Loucy (cell line): ENCODE results near the gene VPS8.

Experiments
- H2AFZ ChIP-seq: fragments of 200-600 bp; sonication (generic); 2 replicates; pipeline ENCODE4 v1.6.0; 2016; ENCODE audit warnings: antibody characterized with exemption, mild to moderate bottlenecking, low read length, moderate library complexity
- H3F3A ChIP-seq: fragments of 200-600 bp; 2 replicates; pipeline ENCODE4 v1.6.0; 2016; ENCODE audit warnings: antibody characterized with exemption, low read depth, mild to moderate bottlenecking
- H3K27me3 ChIP-seq: fragments of 200-600 bp; sonication (generic); 2 replicates; pipeline ENCODE4 v1.6.1; 2014; ENCODE audit warnings: low read length, mild to moderate bottlenecking; ENCODE audit not compliant: insufficient read depth, poor library complexity, severe bottlenecking
- H3K36me3 ChIP-seq: fragments of 200-600 bp; sonication (generic); 2 replicates; pipeline ENCODE4 v1.6.1; 2016; ENCODE audit warnings: low read length; ENCODE audit not compliant: insufficient read depth
- H3K4me1 ChIP-seq: fragments of 200-600 bp; sonication (generic); 2 replicates; pipeline ENCODE4 v1.5.1; 2014; ENCODE audit warnings: low read length, mild to moderate bottlenecking; ENCODE audit not compliant: insufficient read depth, poor library complexity, severe bottlenecking
- H3K4me2 ChIP-seq: fragments of 200-600 bp; sonication (generic); 2 replicates; pipeline ENCODE4 v1.6.0; 2014; ENCODE audit warnings: antibody characterized with exemption, low read length, low read depth, mild to moderate bottlenecking; ENCODE audit not compliant: poor library complexity, severe bottlenecking
- H3K4me3 ChIP-seq: fragments of 200-600 bp; sonication (generic); 2 replicates; pipeline ENCODE4 v1.5.1; 2014; ENCODE audit warnings: low read length, mild to moderate bottlenecking, mixed read lengths; ENCODE audit not compliant: poor library complexity, severe bottlenecking
- H3K79me2 ChIP-seq: fragments of 200-600 bp; sonication (generic); 2 replicates; pipeline ENCODE4 v1.6.1; 2014; ENCODE audit warnings: low read length; ENCODE audit not compliant: insufficient read depth
- H3K9ac ChIP-seq: fragments of 200-600 bp; sonication (generic); 2 replicates; pipeline ENCODE4 v1.6.0; 2014; ENCODE audit warnings: mild to moderate bottlenecking, low read depth, low read length, moderate library complexity; ENCODE audit not compliant: poor library complexity, severe bottlenecking
- H3K9me2 ChIP-seq: fragments of 200-600 bp; sonication (generic); replicated peaks from 2 replicates; pipeline ENCODE4 v1.6.1; 2016; ENCODE audit warnings: low read depth, low read length, mixed read lengths
- H3K9me3 ChIP-seq: fragments of 200-600 bp; sonication (generic); 2 replicates; pipeline ENCODE4 v1.6.1; 2014; ENCODE audit warnings: mild to moderate bottlenecking, antibody characterized with exemption, low read length, low read depth; ENCODE audit not compliant: insufficient read depth
- H4K20me1 ChIP-seq: fragments of 200-600 bp; sonication (generic); 2 replicates; pipeline ENCODE4 v1.6.0; 2014; ENCODE audit warnings: antibody characterized with exemption, low read length, mild to moderate bottlenecking; ENCODE audit not compliant: insufficient read depth, poor library complexity, severe bottlenecking
- CTCF ChIP-seq: fragments of 200-600 bp; sonication (generic); conservative IDR thresholded peaks from 2 replicates; pipeline ENCODE4 v1.5.1; 2014; ENCODE audit warnings: mild to moderate bottlenecking, antibody characterized with exemption, low read length
- EZH2phosphoT487 ChIP-seq: fragments of 200-600 bp; IDR thresholded peaks from 2 replicates; pipeline ENCODE4 v1.6.1; 2018; ENCODE audit warnings: antibody characterized with exemption, mild to moderate bottlenecking, moderate library complexity, borderline replicate concordance

The VPS8 gene

DNA sequence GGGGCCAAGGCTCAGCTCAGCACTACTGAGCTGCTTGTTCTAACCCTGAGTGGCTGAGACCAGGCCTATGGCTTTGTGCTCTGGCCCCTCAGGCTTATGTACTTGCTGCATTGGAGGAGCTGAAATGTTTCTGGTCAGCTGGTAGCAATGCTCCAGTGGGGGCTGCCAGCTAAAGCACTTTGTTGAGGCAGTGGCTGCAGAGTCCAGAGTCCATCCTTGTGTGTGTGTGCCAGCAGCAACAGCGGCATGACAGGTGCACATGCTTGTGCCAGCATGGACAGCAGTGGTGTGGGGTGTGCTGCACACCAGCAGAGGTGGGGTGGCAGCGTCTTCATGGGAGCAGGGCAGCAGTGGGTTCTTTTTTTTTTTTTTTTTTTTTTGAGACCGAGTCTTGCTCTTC is 169.1 kb downstream of the VPS8 start:
- Histone ChIP-seq H3K4me2 (peak overlapping the region; percentile 19), H3K79me2 (no peaks in the 10 kb centered on the region), H3F3A (peaks cover 13% of the 10 kb centered on the region), H3K4me1 (peaks cover 38% of the 10 kb centered on the region), H3K9ac (peak overlapping the region; percentile 41), H3K9me2 (no peaks in the 10 kb centered on the region), H2AFZ (no peak overlapping the region), H3K9me3 (peaks cover 12% of the 10 kb centered on the region; the same call in 1 of the 2 replicates), H4K20me1 (no peaks in the 10 kb centered on the region), H3K27me3 (no peaks in the 10 kb centered on the region), H3K4me3 (no peak overlapping the region), H3K36me3 (peaks cover 5% of the 10 kb centered on the region; the same call in 1 of the 2 replicates)
- TF ChIP-seq EZH2phosphoT487: no peak
- no peak for TF ChIP-seq CTCF

GRCh38 chr3:184982076-184982475 is 170.1 kb downstream of the VPS8 start:
- peak overlapping the region; percentile 62 for H3K4me2 ChIP-seq
- no peak overlapping the region for H2AFZ ChIP-seq
- no peaks in the 10 kb centered on the region for H3K27me3 ChIP-seq
- peaks cover 12% of the 10 kb centered on the region; the same call in 1 of the 2 replicates for H3K9me3 ChIP-seq
- peaks cover 38% of the 10 kb centered on the region for H3K4me1 ChIP-seq
- H3K4me3 ChIP-seq: peak overlapping the region; percentile 53
- peak overlapping the region; percentile 41 for H3K9ac ChIP-seq
- no peaks in the 10 kb centered on the region for H4K20me1 ChIP-seq
- peaks cover 13% of the 10 kb centered on the region for H3F3A ChIP-seq
- H3K79me2 ChIP-seq: no peaks in the 10 kb centered on the region
- peaks cover 9% of the 10 kb centered on the region; the same call in 1 of the 2 replicates for H3K36me3 ChIP-seq
- TF ChIP-seq CTCF (no peak), EZH2phosphoT487 (no peak)
- no peaks in the 10 kb centered on the region for H3K9me2 ChIP-seq

DNA sequence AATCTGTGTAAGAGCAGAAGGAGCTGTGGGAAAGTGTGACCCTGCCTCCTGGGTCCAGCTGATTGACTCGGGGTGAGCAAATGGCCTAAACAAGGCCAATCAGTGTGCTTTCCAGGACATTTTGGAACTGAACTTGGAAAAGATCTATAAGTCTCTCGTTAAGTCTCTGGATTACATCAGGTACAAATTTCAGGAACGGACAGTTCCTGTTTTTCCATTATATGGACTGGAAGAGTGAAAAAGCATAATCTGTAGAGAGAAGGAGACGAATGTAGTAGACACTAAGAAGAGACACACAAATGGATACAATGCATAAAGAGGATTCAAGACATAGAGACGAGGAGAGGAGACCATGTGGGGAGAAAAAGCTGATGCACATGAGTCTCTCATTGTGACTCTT is 173.6 kb downstream of the VPS8 start:
- no peaks in the 10 kb centered on the region for H4K20me1 ChIP-seq

More for the DNA sequence above, 173.6 kb downstream of the VPS8 start:
- Histone ChIP-seq H3K9me2 (no peaks in the 10 kb centered on the region), H3F3A (peaks cover 13% of the 10 kb centered on the region), H3K4me2 (no peak overlapping the region), H3K9ac (no peak overlapping the region), H3K27me3 (no peaks in the 10 kb centered on the region), H3K4me3 (no peak overlapping the region), H2AFZ (no peak overlapping the region), H3K9me3 (no peaks in the 10 kb centered on the region), H3K79me2 (no peaks in the 10 kb centered on the region), H3K36me3 (peaks cover 23% of the 10 kb centered on the region; the same call in 1 of the 2 replicates), H3K4me1 (peaks cover 35% of the 10 kb centered on the region)
- TF ChIP-seq EZH2phosphoT487: no peak
- no peak for TF ChIP-seq CTCF
